HG02610 (cell line): ENCODE measurements around the gene TMEM45A.
"Not testable (repeated sequence)": the region's sequence is repeated elsewhere in the genome, so short reads cannot be mapped to it uniquely, and the experiment has no call there.

Source experiments
- ATAC-seq: cut with Tn5 transposase; IDR thresholded peaks from one replicate; pipeline ENCODE4 v1.9.1; 2021; ENCODE audit warnings: mild to moderate bottlenecking, moderate library complexity; ENCODE audit not compliant: unreplicated experiment

Gene TMEM45A

DNA sequence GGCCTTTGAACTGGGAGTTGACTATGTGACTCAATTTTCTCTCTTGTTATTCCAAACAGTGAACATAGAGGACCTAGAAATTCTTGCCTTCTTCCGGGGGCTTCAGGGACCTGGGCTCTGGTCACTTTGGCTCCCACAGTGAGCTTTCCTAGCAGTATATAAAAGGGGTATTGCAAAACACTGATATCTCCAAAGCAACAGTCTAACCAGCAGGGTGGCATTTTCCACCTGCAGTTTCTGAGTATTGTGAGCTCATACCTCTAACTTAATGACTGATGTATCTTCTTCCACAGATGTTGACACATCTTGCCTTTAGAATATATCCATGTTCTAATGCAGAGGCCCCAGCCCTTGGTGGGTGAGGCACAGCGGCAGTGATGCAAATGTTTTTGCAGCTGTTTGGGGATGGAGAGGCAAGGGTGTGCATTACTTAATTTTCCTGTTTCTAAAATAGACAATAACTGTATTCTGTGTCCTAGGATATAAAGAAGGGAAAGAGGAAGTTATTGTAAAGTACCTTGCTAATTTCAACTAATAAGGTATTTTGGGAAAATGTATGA, 71.3 kb downstream of the TMEM45A start:
- no peak for ATAC-seq

DNA sequence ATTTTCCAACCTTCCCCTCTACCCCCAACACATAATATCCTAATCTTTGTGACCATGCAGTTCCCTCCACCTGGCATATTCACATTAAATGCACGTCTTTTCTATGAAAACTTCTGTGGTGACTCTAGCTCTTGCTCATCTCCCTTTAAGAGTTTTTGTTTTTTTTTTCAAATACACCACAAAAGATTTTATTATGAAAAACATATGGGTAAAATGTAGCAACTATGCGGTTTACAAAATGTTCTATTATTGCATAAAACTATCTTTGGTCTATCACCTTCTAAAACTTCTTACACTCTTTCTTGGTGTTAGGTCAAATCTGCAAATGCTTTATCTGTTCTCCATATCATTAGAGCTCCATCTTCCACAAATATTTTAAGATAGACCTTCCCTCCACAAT, 78.4 kb downstream of the TMEM45A start:
- no peak for ATAC-seq

DNA sequence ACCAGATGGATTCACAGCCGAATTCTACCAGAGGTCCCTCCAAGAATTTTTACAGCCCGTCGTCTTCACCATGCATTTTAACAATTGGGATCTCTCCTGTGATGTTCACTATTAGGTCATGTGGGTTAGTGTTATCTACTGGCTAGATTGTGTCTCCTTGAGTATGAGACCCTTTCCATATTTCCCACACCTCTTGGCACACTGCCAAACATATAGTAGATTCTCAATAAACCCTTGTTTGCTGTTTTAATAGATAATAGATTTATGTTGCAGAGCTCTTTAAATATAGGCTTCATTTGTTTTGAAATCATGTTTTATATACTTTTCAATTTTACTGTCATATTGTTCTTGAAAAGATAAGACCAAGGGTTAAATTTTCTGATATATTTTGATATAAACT, 82.1 kb downstream of the TMEM45A start:
- ATAC-seq: no peak

DNA sequence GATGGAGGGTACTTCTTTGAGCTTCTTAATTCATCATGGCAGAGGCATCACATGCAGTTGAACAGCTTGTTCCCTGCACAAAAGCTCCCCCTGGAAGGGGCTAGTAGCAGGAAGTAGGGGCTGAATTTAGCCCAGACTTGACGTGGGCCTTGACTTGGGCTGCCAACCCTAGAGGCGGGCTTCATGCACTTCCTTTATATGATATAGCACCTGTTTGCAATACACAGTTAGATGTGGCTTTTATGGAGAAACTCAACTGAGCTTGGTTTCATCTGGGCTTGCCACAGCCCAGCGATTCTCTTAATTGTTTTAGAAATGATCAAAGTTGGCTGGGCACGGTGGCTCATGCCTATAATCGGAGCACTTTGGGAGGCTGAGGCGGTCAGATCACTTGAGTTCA, 83.3 kb downstream of the TMEM45A start:
- ATAC-seq: no peak

DNA sequence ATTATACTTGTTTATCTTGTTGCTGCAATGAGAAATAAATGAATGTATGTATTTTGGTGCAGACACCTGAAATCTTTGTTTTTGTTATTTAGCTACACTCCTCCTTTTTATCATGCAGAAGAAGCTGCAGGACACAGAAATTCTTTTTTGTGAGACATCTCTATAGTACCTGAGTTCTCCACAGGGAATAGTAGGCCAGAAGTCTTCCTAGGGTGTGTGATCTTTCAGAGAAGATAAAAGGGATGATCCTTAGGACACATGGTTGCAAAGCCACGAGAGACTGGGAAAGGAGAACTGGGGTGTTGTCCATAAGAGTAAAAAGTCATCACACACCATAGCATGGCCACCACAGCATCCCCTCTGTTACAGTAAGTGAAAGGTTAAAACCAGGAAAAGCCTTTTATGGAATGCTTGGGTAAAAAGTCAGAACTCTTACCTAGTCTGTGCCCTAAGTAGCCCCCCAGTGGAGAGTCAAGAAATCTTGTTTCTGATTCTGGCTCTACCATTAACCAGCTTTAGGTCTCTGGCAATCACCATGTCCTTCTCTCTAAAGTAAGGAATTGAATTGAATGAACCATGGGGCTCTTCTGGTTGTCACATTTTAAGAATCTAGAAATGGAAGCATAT, 85.1 kb downstream of the TMEM45A start:
- ATAC-seq: no peak

DNA sequence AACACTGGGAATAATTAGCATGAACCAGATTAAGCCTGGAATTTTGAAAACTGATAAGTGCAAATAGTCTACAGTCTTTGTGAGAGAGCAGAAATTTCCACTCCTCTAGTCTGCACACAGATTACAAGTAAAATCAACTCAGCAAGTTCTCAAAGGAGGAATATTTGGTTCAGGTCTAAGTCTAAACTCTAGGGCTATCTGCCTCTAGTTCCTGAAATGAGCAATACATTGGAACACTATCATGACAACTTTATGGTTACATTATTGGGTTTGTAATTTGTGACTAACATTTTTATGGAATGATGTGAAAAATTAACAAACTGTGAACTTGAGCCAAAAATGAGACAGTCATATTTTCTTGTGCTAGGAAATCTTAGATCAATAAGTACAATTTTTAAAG, 86.2 kb downstream of the TMEM45A start:
- no peak for ATAC-seq

DNA sequence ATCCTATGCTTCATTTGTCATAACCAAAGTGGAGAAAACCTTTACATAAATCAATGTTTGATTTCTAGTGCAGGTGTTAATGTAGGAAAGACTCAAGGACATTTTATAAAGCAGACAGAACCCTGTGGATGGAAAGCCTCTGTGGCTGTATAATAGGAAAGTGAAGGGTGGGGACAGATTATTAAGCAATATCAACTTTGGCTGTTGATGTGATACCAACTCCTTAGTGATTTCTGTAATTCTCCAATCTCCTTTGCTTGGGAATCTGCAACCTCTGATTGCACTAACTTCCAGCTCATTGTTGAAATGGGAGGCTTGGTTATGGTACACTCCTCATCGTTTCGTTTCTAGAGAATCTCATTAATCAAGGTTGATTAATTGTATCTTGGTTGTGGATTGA, 87.7 kb downstream of the TMEM45A start:
- no peak for ATAC-seq

DNA sequence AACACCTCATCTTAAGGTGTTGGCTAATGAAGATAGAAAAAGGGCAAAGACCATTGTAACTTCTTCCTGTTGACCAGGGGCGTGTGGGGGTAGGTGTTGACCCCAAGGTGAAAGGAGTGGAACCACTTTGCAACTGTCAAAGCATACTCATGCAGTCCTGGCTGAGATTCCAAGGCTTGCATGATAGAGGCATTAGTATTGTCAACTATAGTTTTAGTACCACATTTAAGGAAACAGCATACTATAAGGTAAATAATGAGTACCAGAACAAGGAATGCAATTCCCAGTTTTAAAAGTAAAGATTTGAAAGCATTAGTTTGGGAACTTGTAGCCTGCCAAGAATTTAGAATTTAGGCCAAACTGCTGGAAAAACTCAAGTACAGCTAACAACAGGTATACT, 89.2 kb downstream of the TMEM45A start:
- no peak for ATAC-seq

DNA sequence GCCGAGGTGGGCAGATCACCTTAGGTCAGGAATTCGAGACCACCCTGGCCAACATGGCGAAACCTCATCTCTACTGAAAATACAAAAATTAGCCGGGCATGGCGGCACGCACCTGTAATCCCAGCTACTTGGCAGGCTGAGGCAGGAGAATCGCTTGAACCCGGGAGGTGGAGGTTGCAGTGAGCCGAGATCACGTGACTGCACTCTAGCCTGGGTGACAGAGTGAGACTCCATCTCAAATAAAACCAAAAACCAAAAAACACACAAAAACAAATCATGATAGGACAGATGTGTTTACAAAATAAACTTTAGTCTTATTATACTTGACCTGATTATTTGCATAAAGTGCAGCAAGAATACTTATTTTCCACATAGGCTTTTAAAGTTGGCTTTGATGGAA, 89.7 kb downstream of the TMEM45A start:
- not testable (repeated sequence) for ATAC-seq

DNA sequence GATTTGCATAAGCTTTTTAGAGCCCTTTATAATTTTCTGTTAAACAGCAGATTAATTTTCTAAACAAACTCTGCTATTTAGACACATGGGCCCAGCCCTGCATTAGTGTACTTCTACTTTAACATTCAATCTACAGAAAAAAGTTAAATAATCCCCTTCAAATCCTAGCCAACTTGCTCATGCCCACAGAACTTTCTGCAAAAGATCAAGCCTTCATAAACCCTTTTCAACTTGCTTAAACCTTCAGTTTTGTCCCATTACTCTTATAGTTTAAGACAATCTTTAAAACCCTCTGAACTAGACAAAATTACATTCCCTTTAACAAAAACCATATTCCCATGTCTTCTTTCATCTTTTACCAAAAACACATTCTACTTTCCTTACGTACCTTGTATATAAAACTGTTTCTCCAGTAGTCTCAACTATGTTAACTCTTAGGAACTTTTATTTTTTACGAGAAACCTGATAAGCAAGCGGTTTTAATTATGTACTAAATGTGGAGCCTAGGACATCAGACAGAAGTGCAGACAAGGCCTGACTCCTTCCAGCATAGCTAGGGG, 91.8 kb downstream of the TMEM45A start:
- ATAC-seq: no peak

DNA sequence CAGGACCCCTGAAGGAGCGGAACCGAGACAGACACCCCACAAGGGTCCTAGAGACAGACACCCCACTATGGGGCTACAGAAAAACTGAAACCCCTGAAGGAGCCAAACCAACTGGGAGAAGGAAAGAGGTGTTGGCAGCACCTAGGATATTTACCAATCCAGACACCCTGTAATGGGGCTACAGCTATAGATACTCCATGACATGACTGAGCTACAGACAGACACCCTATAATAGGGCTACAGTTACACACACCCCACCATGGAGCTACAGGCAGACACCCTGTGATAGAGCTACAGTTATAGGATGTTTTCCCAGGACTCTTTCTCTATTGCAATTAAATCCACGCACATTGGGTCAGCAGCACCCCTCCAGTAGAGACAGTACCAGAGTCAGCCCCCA, 94.4 kb downstream of the TMEM45A start:
- ATAC-seq: no peak

DNA sequence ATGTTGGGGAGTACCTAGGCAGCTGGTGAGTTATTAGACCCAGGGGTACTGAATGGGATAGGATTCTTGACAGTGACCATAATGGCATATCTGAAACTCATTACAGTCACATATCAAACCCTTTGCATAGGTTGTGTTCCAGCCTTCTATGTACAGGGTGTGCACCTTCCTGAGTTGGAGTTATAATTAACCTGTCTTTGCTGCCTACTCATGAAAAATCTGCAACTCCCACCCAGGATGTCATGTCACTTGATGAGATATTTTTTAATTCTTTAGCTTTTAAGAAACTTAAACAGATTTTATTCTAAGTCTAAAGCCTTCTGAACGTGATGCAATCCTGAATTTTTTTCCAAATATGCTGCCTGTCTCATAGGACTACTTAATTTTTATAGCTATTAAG, 95.8 kb downstream of the TMEM45A start:
- ATAC-seq: no peak

DNA sequence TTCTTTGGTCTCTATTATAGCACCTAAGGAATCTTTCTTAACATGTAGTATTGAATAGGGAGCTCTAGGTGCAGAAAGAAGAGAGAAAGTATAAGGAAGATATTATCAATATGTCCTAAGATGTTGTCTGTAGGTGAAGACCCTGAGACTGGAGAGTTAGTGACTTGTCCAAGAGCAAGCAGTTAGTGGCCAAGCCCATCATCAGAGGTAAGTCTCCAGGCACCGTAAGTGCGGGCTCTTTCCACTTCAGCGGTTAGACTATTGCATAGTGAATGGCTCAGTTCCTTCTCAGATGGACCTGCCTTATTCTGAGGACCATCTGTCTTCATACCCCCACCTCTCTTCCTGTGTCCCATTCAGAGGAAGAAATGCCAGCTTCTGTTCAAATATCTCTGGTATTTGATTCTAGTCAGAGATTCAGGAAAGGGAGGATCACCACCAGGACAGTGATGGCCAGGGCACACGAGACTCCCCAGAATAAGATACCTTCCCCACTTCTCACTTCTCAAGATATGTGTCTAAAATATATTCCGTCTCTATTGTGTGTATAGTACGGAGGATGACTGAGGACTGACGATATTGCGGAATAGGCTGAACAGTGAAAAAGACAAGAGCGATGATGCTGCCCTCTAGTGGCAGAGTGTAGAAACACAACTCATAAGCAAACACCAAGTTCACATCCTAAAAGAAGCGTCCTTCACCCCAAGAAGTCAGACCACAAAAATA, 97.9 kb downstream of the TMEM45A start:
- peak; percentile 63 for ATAC-seq

DNA sequence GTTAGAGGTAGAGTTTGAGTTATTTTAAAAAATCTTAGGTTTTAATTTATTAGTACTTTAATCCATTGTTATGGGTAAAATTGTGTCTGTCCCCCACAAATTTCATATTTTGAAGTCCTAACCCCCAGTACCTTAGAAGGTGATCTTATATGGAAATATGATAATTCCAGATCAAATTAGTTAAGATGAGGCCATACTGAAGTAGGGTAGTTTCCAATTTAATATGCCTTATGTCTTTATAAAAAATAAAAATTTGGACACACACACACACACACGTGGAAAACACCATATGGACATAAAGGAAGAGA, 98.4 kb downstream of the TMEM45A start:
- ATAC-seq: no peak

DNA sequence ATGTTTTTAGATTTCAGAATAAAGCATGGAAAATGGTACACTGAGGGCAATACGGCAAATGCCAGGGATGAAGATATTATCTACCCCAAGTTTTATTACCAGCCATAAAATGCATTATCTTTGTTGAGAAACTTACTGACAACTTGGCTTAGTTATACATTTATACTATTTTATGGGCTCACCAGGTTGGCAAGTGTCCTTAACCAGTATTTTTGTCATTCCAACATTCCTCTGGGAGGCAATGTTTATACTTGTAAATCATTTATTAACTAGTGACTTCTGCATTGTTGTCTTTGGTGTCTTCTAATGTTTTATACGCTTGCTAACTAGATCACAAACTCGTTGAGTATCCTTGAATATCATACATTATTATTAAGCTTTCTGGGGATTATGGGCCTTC, 99.0 kb downstream of the TMEM45A start:
- no peak for ATAC-seq

DNA sequence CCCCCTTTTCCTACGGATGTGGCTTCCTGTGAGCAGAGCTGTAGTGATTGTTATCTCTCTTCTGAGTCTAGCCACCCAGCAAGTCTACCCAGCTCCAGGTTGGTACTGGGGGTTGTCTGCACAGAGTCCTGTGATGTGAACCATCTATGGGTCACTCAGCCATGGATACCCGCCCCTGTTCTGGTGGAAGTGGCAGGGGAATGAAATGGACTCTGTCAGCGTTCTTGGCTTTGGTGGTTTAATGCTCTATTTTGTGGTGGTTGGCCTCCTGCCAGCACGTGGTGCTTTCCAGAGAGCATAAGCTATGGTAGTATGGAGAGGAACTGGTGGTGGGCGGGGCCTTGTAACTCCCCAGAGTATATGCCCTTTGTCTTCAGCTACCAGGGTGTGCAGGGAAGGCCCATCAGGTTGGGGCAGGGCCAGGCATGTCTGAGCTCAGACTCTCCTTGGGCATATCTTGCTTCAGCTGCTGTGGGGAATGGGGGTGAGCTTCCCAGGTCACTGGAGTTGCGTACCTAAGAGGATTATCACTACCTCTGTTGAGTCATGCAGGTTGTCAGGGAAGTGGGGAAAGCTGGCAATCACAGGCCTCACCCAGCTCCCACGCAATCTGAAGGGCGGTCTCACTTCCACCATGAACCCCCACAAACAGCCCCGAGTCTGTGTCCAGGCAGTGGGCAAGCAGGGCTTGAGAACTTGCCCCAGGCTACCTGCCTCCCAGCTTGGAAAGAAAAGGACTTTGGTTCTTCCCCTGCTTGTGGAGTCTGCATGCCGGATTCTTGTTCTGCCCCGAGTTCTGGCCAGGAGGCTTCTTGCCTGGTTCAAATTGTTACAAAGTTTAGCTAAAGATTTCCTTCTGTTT, 108.0 kb downstream of the TMEM45A start:
- no peak for ATAC-seq

DNA sequence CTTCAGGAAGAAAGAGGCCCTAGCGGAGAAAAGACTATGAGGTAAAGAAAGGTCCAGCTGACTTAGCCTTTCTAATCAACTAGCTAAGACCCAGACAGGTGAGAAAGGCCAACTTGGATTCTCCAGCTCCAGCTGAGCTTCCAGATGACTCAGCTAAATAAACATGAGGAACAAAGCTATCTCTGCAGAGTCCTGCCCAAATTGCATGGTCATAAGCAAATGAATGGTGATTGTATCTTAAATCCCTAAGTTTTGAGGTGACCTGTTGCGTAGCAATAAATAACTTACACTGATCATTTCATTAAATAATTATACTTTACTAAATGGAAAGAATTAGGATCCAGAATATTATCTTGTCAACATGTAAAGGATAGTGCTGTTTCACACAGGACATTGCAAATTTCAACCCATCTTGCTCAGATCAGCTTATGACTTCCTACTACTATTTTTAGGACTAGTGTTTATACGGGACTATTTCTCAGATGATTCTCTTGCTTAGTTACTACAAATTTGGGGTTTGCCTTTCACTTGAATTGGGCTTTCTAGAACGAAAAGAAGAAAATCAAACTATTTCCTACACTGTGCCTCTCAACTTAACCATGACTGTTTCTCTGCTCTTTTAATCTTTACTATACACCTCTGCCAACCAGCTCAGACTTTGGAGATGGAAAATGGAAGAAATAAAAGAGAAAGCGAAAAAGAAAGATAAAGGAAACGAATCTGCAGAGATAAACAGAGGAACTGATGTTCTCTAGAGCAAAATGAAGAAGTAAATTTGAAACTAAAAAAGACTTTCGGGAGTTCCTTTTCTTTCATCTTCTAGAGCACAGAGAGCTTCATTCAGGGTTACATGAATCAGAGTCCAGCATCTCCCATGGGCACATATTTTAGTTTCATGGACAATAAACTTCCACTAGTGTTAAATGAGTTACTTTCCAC, 110.4 kb downstream of the TMEM45A start:
- peak; percentile 44 for ATAC-seq

DNA sequence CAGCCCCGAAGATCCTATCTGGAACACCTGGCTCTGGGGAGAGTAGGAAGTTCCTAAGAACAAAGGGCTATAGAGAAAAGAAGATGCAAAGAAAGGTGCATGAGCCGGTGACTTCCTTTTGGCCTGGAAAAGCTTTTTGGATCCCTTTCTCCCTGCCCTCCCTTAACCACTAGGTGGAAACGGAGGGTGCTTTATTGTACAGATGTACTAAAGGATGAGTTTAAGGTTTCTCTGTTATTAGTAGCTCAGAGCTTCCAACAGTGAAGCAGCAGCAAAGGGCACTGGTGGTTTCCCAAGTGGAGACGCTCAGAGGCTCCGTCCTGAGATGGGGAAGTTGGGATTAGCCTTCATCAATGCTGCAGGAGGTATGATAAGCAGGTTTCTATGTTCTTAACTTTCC, 111.0 kb downstream of the TMEM45A start:
- peak; percentile 34 for ATAC-seq

DNA sequence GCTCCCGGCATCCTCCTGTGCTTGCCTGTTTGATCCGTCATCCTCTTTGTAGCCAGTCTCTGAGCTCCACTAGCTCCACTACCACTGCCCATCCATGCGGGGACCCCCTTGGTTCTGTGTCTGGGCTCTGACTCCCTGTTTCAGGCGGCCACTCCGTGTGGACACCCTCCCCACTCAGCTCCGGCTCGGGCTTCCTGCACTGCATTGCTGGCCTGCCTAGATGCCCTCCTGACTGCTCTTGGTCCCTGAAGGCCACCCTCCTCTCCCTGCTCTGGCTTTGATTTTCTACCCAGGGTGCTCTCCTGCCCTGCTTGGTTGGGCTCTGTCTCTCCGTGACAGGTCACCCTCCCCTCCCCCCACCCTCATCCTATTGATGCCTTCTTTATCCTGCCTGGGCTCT, 112.9 kb downstream of the TMEM45A start:
- ATAC-seq: no peak

DNA sequence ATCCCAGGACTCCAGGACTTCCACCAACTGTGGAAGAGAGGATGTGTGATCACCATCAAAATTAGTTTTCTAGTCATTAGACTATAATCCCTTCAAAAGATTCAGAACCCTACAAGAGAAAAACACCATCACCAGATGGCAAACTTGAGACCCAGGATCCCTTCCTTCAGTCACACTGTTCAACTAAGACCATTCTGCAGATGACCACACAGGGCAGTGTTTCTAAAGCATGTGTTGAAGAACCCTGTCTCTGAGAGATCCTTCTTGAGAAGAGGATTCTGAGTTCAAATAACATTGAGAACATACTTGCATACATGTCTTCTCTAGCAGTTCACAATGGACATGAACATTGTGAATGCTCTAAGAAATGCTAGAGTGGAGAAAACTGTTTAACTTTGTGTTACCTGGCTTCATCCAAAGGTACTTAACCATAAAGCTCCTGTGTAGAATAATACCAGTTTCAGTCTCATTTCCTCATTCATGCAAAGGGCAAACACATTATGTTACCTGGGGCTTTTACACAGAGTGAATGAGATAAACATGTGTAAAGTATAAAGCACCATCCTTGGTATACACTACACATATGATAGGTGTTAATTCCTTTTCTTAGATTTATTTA, 114.6 kb downstream of the TMEM45A start:
- ATAC-seq: peak; percentile 72
